HG02642 (cell line): Measurements from ENCODE around the gene CDCP1.
"Not testable (repeated sequence)": the region's sequence is repeated elsewhere in the genome, so short reads cannot be mapped to it uniquely, and the experiment has no call there.

ENCODE experiments used
- ATAC-seq: cut with Tn5 transposase; IDR thresholded peaks from one replicate; pipeline ENCODE4 v1.9.1; 2021; ENCODE audit warnings: mild to moderate bottlenecking; ENCODE audit not compliant: unreplicated experiment, poor library complexity

The CDCP1 gene

DNA sequence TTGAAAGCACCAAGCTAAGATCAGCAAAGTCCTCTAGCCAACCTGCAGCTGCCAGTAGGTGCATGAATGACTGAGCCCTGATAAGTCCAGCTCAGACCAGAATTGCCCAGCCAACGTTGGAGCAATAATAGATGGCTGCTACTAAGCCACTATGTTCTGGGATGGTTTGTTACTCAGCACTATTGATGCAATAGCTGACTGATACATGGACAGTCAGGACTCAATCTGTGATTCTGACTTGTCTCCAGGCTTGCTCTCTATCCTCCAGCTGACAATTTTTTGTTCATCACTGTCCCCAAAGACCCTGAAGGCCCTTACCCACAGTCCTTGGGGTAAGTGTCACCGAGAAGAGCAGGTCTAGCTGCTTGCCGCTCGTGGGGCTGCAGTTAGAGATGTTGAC lies 55.3 kb downstream of the CDCP1 start:
- no peak for ATAC-seq

DNA sequence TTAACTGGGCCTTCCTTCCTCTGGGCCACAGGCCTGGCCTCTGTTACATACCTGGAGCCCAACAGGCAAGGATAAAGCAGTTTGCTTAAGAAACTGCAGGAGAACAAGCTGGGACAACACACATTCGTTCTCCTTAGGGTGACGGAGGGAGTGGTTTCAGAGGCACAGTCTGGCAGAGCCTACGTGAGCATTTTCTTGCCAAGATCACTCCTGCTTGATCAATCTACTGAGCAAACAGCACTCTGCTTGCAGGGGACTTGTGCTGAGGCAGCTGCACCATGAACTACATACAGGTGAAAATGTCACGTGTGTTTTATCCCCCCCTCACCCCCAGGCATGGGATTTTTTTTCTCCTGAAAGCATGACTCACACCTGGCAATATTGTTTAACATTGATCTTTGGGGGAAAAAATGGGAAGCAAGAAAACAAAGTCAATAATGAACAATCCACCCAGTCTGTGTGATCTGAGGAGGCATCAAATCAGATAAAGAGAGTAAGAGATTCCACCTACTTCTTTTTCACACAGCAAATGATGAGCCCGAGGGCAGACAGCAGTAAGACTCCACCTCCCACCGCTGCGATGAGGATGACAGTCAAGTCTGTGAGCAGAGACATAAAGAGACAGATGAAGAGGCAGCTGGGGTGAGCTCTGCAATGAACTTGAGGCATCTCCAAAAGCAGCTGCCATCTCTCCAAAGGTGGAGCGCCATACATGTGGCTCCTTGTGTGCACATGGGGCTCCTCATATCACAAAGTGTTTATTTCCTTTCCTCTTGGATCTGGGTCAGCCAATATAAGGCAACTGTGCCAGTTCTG lies 57.4 kb downstream of the CDCP1 start:
- no peak for ATAC-seq

- no peak for ATAC-seq
Observed at GRCh38 chr3:45087155-45087554, 59.0 kb downstream of the CDCP1 start.

DNA sequence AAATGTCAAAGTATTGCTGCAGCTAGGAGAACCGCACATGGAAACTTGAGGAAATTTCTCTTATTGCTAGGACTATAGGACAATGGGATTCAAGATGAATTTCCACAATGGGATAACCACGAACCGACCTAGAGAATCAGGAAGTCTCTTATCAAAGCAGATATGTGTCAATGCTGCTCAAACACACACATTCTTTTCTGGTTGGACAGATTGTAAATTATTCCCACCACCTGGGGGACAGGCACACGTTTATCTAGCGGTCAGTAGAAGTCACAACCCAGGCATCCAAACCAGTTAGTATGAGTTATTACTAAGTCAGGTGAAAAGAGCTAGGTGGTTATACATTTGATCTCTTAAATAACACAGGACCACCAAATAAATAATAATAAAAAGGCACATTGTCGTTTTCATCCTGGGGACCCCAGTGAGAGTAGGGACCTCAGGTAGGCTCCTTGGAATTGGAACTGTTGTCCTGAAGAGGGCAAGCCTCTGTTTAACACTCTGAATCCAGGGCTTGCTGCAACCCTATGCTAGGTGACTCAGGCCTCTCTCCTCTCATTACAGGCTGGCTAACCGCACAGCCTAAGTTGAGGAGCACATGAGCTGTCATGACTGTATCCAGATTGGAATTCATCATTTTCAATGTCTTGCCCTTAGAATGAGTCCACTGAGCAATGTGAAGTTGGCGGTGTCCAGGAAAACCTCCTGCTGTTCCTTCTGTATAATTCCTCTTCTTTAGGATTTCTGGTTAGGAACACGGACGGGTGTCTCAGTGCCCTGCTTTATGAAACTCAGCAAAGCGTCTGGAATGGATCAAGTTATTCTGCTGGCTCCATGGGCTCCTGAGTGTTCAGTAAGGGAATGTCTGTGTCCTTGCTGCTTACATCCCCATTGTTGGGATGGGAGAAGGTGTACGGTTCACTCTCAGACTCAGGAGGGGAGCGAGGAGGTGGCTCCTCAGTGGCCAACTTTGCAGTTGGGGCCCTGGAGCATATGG lies 61.1 kb downstream of the CDCP1 start:
- ATAC-seq: no peak

GRCh38 chr3:45084361-45084760 lies 61.8 kb downstream of the CDCP1 start:
- no peak for ATAC-seq

DNA sequence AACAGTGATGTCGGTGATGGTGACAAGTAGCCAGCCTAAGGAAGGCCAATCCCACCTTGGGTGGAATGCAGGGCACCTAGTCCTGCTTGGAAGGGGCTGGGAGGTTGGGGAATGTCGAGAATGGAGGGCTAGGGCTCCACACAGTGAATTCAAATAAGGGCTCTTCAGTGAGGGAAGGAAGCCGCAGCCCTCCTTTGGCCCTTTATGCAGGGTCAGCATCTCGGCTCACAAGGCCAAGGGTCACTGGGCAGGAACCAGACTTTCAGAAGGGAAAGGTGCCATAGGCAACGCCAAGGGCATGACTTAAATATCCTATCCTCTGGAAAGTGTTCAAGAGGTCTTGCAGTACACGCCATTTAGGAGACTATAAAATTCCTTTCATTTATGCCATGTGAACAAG lies 63.2 kb downstream of the CDCP1 start:
- no peak for ATAC-seq

DNA sequence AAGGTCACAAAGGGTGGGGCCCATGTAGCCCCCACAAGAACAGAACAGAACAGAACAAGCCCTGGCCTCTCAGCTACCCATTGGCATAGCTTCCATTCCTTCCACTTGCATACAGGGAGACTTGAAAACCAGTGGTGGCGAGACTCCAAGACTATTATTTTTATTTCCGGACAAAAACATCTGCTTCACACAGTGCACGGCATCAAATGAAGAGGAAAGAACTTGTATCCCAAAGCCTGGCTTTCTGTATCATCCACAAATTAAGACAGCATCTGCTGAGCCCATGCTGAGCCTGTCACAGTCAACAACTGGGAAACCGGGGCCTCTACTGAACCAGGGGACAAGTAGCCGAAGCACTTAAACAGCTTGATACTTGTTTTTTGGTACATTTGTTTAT lies 64.0 kb downstream of the CDCP1 start:
- no peak for ATAC-seq

- no peak for ATAC-seq
Observed at GRCh38 chr3:45081506-45082141, 64.6 kb downstream of the CDCP1 start.

GRCh38 chr3:45080824-45081223 lies 65.4 kb downstream of the CDCP1 start:
- ATAC-seq: no peak

DNA sequence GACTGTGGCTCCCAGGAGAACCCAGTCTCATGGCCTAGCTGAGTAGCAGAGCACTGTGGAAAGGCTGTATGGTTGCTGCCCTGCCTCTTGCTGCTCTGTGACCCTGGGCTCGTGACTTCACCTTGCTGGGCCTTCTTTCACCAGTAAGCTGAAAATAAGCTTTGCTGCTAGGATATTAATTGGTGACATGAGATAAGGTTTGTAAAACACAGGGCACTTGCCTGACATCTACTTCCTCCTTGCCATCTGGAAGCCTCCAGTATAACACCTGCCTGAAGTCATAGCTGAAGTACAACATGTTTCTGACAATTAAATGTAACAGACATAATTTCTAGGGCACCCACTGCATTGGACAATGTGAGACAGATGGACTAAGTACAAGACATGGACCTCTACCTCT lies 66.5 kb downstream of the CDCP1 start:
- no peak for ATAC-seq

DNA sequence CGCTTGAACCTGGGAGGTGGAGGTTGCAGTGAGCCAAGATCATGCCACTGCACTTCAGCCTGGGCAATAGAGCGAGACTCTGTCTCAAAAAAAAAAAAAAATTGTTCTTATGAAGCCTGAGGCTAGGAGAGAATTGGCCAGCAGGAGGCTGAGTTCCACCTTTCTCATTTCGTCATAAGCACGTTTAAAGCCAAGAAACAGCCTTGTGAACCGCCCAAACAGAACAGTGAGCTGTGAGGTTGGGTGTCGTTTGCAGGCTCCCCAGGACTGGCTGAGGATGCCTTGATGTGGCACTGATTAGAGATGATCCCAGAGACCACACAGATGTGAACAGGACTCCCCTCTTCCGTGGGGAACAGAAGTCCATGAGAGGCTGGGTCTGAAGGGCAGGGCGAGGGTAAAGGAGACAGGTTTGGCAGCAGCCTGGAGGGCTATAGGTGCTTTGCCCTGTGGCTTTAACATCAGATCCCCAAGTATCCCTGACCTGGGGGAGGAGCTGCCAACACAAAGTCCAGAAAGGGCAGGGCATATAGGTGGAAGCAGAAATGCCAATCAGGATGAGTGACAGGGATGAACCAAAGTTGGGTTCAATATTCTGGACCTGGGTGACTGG lies 67.2 kb downstream of the CDCP1 start:
- ATAC-seq: no peak

DNA sequence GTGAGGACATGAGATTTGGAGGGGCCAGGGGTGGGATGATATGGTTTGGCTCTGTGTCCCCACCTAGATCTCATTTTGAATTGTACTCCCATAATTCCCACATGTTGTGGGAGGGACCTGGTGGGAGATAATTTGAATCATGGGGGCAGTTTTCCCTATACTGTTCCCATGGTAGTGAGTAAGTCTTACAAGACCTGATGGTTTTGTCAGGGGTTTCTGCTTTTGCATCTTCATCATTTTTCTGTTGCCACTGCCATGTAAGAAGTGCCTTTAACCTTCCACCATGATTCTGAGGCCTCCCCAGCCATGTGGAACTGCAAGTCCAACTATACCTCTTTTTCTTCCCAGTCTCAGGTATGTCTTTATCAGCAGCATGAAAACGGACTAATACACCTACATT lies 67.9 kb downstream of the CDCP1 start:
- not testable (repeated sequence) for ATAC-seq

DNA sequence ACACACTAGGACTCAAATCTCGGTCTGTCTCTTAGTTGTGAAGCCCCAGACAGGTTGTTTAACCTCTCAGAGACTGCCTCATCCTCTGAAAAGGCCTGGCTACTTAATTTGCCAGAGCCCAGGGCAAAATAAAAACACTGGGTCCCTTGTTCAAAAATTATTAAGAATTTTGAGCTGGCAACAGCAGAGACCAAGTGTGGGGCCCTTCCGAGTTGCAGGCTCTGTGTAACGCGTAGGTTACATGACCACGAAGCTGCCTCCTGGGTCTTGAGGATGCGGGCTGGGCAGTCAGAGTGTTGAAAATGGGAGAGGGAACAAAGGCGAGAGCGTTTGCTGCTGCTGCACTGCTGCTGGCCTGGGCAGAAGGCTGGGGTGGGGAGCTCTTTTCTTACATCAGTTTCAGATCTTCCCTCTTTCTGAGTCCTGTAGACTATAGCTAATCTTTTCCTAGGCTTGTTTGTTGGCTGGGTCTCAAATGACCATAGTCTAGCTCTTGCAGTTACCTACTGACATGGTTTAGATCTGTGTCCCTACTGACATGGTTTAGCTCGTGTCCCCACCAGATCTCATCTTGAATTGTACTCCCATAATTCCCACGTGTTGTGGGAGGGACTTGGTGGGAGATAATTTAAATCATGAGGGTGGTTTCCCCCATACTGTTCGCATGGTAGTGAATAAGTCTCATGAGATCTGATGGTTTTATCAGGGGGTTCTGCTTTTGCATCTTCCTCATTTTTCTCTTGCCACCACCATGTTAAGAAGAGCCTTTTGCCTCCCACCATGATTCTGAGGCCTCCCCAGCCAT lies 70.2 kb downstream of the CDCP1 start:
- no peak for ATAC-seq

DNA sequence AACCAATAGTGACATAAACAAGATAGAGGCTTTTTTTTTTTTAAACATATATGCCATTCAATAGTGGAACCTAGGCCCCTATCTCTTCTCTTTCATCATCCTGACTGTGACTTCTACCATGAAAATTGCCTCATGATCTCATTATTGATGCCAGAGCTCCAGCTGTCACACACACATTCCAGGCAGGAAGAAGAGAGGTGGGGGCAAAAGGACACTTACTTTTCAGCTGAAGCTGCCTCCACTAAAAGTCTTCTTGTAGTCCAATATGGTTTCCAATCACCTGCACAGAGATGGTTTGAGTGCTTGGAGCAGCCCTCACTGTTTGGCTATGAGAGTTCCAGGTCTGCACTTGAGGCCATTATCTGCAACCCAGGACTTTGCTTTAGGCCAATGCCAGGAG lies 75.1 kb downstream of the CDCP1 start:
- ATAC-seq: no peak

DNA sequence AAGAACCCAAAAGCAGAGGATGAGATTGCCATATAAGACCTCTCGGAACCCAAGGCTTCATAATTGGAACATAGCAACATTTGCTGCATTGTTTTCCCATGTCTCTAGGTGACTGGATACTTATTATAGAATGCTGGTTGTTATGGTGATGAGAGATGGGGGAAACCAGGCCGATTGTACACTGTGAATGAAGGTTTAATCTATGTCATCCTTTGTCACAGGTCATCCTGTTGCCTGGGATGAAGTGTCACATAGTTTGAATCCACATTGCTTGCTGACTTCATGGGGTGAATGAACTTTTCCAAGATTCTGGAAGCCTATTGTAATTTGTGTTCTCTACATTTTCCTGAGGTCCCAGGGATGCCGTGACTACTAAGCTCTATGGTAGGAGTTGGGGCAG lies 78.2 kb downstream of the CDCP1 start:
- ATAC-seq: no peak

GRCh38 chr3:45067486-45067885 lies 78.7 kb downstream of the CDCP1 start:
- no peak for ATAC-seq

DNA sequence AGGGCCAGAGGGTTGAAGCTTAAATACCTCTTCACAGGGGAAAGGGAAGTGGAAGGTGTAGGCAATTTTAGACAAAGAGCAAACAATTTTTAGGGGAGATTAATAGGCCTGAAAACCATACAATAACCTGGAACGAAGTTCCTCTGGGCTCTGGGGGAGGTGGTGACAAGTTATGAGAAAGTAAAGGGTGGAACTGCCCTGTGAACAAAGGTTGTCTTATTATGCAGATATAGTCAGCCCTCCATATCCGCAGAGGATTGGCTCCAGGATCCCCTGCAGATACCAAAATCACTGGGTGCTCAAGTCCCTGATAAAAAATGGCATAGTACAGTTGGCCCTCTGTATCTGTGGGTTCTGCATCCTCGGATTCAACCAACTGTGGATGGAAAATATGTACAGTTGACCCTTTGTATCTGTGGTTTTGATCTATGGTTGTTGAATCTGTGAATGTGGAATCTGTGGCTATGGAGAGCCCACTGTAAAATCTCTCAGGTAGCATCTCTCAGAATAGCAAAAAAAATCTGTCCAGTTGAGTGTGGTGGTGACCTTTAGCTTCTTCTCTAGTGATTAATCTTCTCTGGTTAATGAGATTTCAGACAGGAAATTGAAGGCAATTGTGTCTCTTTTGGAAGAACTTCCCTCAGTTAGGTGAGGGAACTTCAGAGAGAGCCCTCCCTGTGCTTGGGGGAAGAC lies 79.9 kb downstream of the CDCP1 start:
- ATAC-seq: no peak

- ATAC-seq: no peak
Observed at GRCh38 chr3:45065373-45065720, 80.8 kb downstream of the CDCP1 start.
